ENCODE results near the gene SLC1A3. TPM values are rescaled to one million over a fixed set of nuclear protein-coding genes. Genes with fewer than 3 reads are reported as not detected.
"Not testable (repeated sequence)": the region's sequence is repeated elsewhere in the genome, so short reads cannot be mapped to it uniquely, and the experiment has no call there.

SLC1A3 gene
- total RNA-seq, 1 donor from 2014 or later = 0.25 TPM

DNA sequence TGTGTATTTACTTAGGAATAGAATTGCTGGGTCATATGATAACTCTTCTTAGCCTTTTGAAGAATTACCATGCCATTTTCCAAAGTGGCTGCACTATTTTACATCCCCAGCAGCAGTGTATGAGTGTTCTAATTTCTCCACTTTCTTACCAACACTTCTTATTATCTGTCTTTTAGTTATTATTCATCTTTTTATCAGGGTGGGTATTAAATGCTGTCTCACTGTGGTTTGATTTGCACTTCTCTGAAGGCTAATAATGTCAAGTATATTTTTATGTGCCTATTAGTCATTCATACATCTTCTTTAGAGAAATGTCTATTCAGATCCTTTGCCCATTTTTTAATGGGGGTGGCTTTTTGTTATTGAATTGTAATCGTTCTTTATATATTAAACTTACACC is 36.8 kb downstream of the SLC1A3 start:
- TF ChIP-seq, protein P1, sequence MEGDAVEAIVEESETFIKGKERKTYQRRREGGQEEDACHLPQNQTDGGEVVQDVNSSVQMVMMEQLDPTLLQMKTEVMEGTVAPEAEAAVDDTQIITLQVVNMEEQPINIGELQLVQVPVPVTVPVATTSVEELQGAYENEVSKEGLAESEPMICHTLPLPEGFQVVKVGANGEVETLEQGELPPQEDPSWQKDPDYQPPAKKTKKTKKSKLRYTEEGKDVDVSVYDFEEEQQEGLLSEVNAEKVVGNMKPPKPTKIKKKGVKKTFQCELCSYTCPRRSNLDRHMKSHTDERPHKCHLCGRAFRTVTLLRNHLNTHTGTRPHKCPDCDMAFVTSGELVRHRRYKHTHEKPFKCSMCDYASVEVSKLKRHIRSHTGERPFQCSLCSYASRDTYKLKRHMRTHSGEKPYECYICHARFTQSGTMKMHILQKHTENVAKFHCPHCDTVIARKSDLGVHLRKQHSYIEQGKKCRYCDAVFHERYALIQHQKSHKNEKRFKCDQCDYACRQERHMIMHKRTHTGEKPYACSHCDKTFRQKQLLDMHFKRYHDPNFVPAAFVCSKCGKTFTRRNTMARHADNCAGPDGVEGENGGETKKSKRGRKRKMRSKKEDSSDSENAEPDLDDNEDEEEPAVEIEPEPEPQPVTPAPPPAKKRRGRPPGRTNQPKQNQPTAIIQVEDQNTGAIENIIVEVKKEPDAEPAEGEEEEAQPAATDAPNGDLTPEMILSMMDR (IDR thresholded peaks at IDR 0.05; ENCODE audit: insufficient read depth, low read length, poor library complexity, severe bottlenecking) = no peak
- no peaks in the 10 kb centered on the region for H3K36me3 ChIP-seq (ENCODE audit: control insufficient read depth, insufficient read depth, low read length)
- no peak overlapping the region for H3K4me3 ChIP-seq (ENCODE audit: low read depth, low read length)

DNA sequence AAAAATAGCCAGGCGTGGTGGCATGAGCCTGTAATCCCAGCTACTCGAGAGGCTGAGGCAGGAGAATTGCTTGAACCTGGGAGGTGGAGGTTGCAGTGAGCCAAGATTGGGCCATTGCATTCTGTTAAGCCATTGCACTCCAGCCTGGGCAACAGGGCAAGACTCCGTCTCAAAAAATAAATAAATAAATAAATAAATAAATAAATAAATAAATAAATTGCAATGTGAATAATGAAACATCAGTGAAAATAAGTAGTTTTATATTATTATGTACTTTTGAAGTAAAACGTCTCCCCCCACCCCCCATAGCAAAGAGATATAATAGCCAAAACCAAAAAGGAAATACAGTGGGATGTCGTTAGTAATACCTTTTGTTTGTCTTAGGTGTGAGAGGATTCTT is 37.4 kb downstream of the SLC1A3 start:
- H3K36me3 ChIP-seq (ENCODE audit: control insufficient read depth, insufficient read depth, low read length); DNase-seq (ENCODE audit: low read depth); H3K4me3 ChIP-seq (ENCODE audit: low read depth, low read length); H3K27me3 ChIP-seq (ENCODE audit: control insufficient read depth, insufficient read depth, low read length): not testable (repeated sequence)

More for the DNA sequence above, 36.8 kb downstream of the SLC1A3 start:
- no peak for DNase-seq (ENCODE audit: low read depth)
- H3K27me3 ChIP-seq (ENCODE audit: control insufficient read depth, insufficient read depth, low read length) = peaks cover 2% of the 10 kb centered on the region

DNA sequence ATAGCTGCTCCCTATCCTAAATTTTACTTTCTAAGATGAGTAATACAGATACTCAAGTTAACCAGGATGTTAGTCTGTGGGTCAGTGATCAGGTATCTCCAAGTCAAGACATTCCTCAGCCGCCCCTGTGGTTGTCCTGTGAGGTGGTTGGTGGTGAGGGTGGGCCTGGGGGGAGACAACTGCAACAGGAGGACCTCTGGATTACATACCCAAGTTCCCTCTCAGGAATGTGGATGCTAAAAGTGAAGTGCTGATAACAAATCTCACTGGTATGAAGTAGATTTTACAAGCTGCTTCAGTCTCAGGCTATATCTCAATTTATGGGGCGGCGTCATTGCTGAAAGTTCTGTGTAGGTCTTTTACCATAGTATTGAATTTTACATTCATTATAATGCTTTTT is 38.3 kb downstream of the SLC1A3 start:
- Histone ChIP-seq H3K27me3 (ENCODE audit: control insufficient read depth, insufficient read depth, low read length) (no peaks in the 10 kb centered on the region), H3K4me3 (ENCODE audit: low read depth, low read length) (no peak overlapping the region), H3K36me3 (ENCODE audit: control insufficient read depth, insufficient read depth, low read length) (no peaks in the 10 kb centered on the region)
- TF ChIP-seq, protein P1 (IDR thresholded peaks at IDR 0.05; ENCODE audit: insufficient read depth, low read length, poor library complexity, severe bottlenecking) = no peak
- no peak for DNase-seq (ENCODE audit: low read depth)

DNA sequence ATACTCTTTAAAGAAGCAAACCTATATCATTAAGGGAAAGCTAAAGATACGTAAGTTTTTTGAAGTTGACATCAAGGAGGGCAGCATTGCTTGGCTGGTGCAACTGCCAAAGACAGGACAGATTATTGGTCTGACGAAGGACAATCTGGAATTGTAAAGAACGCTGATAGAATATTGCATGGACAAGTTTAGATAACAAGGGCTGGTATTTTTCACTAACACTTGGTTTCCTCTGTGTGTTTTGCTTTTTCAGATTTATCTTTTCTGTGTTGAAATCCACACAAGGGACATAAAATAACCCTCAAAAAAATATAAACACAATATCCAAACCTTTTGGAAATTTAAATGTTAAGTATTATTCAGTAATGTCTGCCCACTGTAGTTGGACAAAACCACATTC is 39.7 kb downstream of the SLC1A3 start:
- H3K4me3 ChIP-seq (ENCODE audit: low read depth, low read length) = no peak overlapping the region
- no peaks in the 10 kb centered on the region for H3K27me3 ChIP-seq (ENCODE audit: control insufficient read depth, insufficient read depth, low read length)
- TF ChIP-seq, protein P1 (IDR thresholded peaks at IDR 0.05; ENCODE audit: insufficient read depth, low read length, poor library complexity, severe bottlenecking) = no peak
- no peaks in the 10 kb centered on the region for H3K36me3 ChIP-seq (ENCODE audit: control insufficient read depth, insufficient read depth, low read length)
- DNase-seq (ENCODE audit: low read depth) = no peak

DNA sequence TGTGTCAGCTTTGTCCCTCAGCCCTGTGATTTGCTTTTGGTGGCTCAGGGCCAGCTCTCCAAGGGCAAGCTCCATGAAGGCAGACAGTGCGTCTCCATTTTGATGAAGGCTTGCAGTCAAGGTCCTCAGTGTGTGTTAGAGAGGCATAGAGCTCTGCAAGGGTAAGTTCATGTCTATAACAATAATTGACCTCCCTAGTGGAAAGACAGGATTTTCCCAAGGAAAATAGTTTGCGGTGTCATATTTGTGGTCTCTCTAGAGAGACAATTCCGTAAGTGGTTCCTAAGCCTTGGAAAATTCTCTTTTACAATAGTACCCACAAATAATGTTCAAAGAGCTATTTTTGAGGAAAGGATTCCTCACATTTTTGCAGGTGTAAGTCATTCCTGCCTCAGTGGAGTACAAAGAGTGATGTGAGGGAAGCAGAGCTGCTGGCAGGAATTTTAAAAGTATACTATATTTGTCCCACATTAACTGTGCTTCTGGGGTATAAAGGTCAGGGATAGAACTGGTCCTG is 40.2 kb downstream of the SLC1A3 start:
- DNase-seq (ENCODE audit: low read depth) = no peak
- TF ChIP-seq, protein P1 (IDR thresholded peaks at IDR 0.05; ENCODE audit: insufficient read depth, low read length, poor library complexity, severe bottlenecking) = no peak
- H3K4me3 ChIP-seq (ENCODE audit: low read depth, low read length) = no peak overlapping the region
- no peaks in the 10 kb centered on the region for H3K36me3 ChIP-seq (ENCODE audit: control insufficient read depth, insufficient read depth, low read length)
- no peaks in the 10 kb centered on the region for H3K27me3 ChIP-seq (ENCODE audit: control insufficient read depth, insufficient read depth, low read length)

DNA sequence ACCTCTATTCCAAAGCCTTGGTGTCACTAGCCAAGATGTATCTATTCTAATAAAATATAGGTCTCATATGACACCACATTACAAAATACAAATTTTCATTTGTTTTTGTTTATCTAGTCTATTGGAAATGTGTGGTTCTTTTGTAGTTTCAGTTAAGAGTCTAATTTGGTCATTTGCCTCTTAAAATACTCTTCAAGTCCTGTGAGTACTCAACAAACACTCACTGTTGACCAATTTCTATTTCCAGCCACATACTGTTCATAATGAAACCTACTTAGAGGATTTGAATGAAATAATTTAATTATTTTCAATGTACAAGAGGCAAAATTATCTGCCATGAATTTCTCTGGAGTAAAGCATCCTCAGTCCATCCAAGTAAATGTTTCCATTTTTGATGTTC is 40.6 kb downstream of the SLC1A3 start:
- TF ChIP-seq, protein P1 (IDR thresholded peaks at IDR 0.05; ENCODE audit: insufficient read depth, low read length, poor library complexity, severe bottlenecking) = no peak
- Histone ChIP-seq H3K4me3 (ENCODE audit: low read depth, low read length) (no peak overlapping the region), H3K36me3 (ENCODE audit: control insufficient read depth, insufficient read depth, low read length) (no peaks in the 10 kb centered on the region)

More for the DNA sequence above, 40.6 kb downstream of the SLC1A3 start:
- H3K27me3 ChIP-seq (ENCODE audit: control insufficient read depth, insufficient read depth, low read length) = no peaks in the 10 kb centered on the region
- no peak for DNase-seq (ENCODE audit: low read depth)

Data from kidney epithelial cell (primary cell).